OCI-LY1 (cell line): ENCODE measurements around the gene ABTB2.

Experiments
- EZH2 ChIP-seq: fragments of 200-600 bp; sonication (generic), shearing (Covaris generic); IDR thresholded peaks from 2 replicates; pipeline ENCODE4 v1.8.0; 2017; ENCODE audit warnings: borderline replicate concordance, mixed run types, mild to moderate bottlenecking, antibody characterized with exemption, low read length, moderate library complexity, mixed read lengths
- TF ChIP-seq, protein P1 (sequence below): fragments of 200-600 bp; sonication (generic), shearing (Covaris generic); IDR thresholded peaks from 2 replicates; pipeline ENCODE4 v1.5.1; 2017; ENCODE audit warnings: mild to moderate bottlenecking, antibody characterized with exemption, low read length, moderate library complexity, mixed read lengths

DNA sequence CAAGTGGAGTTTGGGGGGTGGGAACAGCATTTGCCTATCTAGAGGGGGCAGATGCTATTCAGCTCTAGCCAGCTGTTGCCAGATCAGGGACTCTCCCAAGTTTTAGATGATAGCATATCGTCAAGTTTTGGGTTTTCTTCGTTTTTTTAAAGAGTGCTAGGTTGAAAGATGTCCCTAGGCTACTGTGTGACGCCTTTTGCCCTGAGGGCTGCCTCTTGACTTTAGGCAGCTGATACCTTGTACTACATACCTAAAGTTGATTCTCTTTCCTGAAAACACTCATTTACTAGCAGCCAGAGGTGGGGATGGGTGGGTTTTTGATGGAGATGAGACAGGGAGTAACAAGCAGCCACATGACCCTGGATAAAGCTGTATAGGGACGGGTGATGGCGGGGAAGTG lies 87.1 kb downstream of the ABTB2 start:
- TF ChIP-seq, protein P1, sequence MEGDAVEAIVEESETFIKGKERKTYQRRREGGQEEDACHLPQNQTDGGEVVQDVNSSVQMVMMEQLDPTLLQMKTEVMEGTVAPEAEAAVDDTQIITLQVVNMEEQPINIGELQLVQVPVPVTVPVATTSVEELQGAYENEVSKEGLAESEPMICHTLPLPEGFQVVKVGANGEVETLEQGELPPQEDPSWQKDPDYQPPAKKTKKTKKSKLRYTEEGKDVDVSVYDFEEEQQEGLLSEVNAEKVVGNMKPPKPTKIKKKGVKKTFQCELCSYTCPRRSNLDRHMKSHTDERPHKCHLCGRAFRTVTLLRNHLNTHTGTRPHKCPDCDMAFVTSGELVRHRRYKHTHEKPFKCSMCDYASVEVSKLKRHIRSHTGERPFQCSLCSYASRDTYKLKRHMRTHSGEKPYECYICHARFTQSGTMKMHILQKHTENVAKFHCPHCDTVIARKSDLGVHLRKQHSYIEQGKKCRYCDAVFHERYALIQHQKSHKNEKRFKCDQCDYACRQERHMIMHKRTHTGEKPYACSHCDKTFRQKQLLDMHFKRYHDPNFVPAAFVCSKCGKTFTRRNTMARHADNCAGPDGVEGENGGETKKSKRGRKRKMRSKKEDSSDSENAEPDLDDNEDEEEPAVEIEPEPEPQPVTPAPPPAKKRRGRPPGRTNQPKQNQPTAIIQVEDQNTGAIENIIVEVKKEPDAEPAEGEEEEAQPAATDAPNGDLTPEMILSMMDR: no peak
- no peak for TF ChIP-seq EZH2
